GM19043 (cell line): ENCODE measurements around the gene AKR1C1.
"Not testable (repeated sequence)": the region's sequence is repeated elsewhere in the genome, so short reads cannot be mapped to it uniquely, and the experiment has no call there.

Experiments used
- ATAC-seq: cut with Tn5 transposase; IDR thresholded peaks from one replicate; pipeline ENCODE4 v1.9.1; 2021; ENCODE audit warnings: low read depth; ENCODE audit not compliant: unreplicated experiment

Gene AKR1C1

DNA sequence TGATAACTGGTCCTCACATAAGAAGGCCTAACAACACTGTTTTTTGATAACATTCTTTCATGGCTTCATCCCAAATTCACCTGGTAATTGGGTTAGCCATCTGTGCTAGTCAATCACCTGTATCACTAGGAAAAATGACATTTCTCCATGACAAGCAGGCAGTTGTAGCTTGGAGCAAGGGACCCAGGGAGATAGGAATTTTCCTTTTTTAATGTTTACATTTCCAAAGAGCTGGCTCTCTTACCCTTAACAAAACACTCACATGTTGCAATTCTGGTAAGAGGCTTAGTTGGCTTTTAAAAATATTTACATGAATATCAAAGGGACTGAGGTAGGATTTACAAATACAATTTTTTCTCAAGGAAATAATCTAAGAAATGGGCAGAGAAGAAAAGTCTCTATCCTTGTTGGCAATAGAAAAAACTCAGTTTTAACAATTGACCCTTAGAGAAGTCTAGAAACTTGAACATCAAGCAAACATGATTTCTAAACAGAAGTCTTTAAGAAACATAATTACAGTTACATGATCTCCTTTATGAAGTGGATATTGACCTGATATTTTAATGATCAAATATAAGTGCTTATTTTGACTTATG is 16.1 kb upstream of the AKR1C1 start:
- ATAC-seq, result no peak

DNA sequence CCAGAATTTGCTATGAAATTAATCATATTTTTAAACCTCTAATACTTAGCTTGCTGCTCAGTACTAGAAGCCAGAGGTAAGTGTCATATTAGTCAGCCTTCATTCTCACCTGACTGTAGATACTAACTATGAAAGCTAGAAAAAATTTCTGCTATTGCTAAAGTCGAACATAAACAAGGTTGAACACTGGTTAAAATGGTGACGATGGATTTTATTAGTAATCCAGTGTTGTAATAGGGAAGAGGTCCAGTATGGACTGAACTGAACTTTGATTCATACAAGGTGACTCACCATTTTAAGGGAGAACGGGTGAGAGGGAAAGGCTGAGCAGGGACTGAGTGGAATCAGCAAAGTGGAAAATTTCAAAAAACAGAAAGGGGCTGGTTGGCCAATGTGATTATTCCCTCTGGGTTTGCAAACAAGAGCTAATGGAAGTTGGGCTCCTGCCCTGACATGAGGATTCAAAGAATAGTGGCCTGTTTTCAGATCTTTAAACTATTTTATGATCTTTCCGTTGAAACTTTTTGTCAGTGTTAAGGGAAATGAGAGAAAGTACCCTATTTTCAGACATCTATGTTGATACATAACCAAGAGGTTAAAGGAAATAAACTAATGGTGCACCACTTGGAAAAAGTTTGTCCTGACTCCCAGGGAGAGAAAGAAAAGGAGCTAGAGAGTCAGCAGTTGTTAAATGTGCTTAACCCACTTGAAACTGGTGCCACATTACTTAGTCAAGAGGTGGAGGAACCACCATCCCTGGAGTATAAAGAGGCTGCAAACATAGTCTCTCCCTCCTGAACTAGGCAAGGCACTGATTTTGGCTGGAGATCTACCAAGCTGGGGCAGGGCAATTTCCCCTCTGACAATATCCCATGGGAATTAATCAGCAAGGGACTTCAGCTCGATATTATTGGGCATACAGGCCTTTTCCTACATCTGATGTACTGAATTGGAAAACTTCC is 15.3 kb upstream of the AKR1C1 start:
- no peak for ATAC-seq

DNA sequence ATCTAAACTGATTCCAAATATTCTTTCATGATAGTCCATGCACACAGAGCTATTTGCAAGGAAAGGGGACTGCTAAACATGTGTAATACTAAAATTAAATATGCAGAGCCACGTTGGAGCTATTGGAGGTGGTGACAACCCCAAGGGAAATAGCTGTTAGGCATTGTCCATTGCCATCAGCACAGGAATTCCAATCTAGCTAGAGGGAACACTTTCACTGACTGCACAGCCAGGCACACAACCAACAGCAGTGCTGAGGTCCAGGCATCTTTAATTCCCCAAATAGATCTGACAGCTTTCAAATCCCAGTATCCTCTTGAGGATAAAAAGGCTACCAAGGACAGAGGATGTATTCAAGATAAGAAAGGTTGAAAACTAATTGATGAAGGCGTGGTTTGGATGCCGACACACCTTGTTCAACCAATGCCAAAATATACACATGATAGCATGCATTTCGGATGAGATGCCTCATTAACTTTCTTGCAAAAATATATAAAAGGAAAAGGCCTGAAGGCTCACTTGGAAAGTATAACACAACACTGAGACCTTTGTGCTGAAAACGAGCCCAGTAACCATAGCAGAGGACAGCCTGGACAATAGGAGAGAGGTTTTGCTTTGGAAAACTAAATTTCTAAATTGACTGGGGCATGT is 11.6 kb upstream of the AKR1C1 start:
- ATAC-seq, result not testable (repeated sequence)

DNA sequence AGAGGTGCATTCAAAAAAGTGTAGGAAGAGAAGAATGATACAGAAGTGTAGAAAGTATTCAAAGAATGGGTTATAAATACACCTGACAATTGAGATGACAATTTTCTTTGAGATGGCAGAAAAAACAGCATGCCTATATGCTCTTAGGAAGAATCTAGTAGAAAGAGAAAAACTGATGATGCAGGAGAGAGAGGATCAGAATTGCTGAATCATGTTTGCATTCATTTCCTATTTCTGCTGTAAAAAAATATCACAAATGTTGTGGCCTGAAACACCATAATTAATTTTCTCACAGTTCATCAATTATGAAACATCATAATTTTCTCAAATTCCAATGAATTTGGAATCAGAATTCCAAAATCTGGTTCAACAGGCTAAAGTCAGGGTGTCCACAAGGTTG is 9.8 kb upstream of the AKR1C1 start:
- ATAC-seq, result no peak

DNA sequence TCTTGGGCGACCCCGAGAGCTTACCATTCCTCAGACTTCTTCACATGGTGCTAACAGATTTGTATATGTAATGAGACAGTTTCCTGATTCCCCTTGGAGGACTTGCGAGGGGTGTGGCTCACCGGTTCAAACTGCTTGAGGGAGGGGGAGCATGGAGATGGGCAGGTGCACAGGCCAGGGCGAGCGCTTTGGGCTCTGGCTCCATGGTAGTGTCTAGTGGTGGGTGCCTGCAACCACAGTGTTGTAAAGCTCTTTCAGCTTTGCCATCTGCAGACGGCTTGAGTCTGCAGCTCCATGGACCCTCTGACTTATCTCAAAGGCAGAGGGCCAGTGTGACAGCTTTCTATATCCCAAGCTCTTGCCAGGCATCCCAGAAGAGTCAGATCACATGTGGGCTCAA is 7.1 kb upstream of the AKR1C1 start:
- ATAC-seq, result not testable (repeated sequence)

DNA sequence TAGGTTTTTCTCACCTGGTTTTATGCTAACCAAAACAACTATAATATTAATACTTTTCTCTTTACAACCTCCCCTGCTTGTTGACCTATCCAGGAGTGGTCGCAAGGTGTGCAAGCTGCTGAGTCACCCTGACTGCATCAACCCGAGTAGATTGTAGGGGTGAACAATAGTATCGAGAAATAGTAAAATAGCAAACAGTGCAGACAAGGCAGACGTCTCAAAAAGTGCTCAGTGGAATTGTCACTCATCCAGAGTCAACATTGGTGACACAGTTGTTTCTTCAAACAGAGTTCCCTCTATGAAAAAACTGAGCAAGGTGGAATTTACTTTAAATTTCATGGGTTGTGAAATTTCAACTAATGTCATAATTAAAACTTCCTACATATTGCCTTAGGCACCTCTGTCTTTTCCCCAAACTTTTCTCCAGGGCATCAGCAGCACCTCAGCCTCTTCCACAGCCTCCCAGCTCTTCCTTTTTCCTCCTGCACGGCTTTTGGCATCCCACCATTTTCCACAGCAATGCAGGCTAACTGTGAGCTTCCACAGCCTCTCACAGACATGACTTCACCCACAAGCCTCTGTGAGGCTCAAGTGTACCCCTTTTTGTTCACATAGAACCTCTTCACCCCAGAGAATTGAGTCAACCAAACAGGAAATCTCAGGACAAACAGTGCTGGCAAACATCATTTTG is 6.1 kb upstream of the AKR1C1 start:
- not testable (repeated sequence) for ATAC-seq

DNA sequence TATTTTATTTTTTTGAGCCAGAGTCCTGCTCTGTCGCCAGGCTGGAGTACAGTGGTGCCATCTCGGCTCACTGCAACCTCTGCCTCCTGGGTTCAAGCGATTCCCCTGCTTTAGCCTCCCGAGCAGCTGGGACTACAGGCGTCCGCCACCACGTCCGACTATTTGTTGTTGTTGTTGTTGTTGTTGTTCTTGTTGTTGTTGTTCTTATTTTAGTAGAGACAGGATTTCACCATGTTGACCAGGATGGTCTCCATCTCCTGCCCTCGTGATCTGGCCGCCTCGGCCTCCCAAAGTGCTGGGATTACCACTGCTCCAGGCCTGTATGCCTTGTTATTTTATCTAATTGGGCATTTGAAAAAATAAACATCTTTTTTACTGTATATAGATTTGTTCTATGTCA is 1.7 kb upstream of the AKR1C1 start:
- not testable (repeated sequence) for ATAC-seq

DNA sequence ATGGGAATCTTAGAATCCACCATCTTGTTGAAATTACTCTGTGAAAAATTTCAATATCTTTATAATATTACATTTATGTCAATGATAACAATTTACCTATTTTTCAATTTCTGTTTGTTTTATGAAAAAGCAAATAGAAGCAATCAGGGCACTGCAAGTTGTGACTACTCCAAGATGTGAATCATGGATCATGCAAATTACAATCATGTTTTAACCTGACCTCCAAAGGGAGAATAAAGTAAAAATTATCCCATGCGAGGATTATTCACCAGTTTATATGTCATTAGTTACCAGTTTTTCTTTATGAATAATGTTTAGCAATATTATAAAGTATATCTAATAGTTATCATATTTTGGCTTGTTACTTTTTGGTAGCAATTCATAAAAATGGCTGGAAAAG is 907 bp upstream of the AKR1C1 start:
- not testable (repeated sequence) for ATAC-seq

DNA sequence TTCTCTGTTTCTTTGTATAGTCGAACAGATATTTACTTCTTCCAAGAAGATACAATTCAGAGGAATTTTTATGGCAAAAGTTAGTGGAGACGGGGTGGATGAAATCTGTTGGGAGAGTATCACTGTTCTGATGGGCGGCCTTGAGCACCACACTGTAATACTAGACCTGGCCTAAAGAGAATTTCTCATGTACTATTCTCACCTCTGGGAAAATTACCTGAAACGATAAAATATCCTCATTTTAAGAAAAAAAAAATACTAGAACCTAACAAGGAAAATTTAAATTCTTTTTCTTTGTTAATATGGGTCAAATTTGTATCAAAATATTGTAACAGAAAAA is 570 bp downstream of the AKR1C1 start:
- not testable (repeated sequence) for ATAC-seq

DNA sequence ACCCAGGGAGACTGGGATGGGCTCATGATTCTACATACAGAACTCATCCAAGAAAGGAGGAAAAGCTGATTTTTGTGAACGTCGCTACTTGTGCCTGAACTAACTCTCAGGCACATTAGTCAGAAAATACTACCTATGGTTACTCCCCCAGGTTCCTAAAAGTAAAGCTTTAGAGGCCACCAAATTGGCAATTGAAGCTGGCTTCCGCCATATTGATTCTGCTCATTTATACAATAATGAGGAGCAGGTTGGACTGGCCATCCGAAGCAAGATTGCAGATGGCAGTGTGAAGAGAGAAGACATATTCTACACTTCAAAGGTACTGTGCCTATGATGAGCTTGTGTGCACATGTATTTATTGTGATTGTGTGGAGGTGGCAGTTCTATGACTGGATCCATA is 2.5 kb downstream of the AKR1C1 start:
- ATAC-seq, result not testable (repeated sequence)

DNA sequence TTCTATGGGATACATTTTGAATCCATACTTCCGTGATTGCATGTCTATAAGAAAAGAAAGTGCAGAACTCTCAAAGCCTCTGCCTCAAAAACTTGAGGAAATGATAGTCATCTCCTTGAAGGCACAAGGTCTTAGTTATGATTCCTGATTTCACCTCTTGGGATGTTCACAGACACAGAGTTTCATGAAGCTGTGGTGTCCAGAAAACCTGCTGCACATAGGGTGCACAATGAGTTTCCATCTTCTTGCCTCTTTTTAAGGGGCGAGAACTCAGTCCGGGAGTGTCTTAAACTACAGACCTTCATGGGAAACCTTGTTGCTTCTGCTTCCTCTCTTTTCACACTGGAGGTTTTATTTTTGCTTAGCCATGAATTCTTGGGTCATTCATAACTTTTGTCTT is 4.0 kb downstream of the AKR1C1 start:
- not testable (repeated sequence) for ATAC-seq

DNA sequence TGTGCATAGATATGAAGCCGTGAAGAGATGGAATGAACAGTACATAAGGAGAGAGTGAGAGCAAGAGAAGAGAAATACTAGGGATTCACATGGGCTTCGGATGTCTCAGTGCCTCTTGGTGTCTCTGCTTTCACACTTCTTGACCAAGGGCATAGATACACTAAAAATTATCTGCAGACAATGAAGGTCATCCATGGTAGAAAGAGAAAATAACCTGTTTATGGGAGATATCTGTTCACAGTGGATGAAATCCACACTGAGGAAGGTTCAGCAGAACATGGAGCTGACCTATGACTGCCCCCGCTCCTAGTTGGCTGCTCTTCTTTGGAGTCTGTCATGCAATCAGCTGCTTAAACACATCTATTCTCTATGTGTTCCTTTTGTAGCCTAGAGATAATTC is 6.1 kb downstream of the AKR1C1 start:
- ATAC-seq, result not testable (repeated sequence)

DNA sequence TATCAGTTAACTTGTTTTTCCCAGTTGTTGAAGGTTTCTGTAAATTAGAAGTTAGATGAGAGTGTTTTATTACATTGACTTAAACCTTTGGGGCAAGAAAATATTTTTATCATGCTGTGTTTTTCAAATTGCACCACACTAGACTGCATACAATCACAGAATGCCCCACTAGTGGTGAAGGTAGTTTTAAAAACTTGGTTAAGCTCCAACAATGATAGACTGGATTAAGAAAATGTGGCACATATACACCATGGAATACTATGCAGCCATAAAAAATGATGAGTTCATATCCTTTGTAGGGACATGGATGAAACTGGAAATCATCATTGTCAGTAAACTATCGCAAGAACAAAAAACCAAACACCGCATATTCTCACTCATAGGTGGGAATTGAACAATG is 7.1 kb downstream of the AKR1C1 start:
- not testable (repeated sequence) for ATAC-seq

DNA sequence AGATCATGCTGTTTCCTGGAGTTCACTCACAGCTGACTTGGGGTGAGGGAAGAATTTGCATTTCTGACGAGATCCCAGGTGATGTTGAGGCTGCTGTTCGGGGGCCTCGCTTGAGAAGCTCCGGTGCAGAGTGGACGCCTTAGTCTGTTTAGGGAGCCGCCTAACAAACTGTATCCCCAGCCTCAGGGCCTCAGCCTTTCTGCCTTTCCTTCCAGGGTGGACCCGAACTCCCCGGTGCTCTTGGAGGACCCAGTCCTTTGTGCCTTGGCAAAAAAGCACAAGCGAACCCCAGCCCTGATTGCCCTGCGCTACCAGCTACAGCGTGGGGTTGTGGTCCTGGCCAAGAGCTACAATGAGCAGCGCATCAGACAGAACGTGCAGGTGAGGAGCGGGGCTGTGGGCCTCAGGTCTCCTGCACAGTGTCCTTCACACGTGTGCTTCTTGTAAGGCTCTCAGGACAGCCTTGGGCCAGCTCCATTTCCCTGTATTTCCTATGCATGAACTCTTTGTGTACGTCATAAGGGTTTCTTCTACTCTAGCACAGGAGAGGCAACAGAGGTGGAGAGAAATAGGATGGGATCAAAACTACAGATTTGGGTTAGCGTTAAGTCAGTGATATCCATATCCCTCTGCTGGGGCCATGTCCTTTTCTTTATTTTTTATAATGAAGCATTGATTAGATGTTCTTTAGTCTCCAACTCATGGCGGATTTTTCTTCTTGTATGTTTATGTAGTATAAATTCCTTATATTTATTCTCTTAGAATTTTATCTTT is 9.3 kb downstream of the AKR1C1 start:
- ATAC-seq, result not testable (repeated sequence)

DNA sequence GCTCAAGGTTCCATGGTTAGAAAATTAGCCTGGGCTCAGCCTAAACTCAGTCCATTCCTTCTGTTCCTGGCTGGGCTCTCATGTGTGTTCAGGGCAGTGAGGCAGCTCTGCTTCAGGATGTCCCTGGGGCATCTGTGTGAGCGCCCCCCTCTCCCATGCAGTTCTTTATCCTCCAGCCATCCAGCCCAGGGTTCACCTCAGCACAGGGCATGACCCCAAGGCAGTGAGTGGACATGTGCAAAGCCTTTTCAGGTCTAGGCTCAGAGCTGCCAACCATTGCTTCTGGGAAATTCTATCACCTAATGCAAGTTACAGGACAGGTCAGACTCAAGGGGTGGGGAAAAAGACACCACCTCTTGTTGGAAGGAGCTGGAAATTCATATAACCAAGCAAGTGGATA is 10.1 kb downstream of the AKR1C1 start:
- not testable (repeated sequence) for ATAC-seq

DNA sequence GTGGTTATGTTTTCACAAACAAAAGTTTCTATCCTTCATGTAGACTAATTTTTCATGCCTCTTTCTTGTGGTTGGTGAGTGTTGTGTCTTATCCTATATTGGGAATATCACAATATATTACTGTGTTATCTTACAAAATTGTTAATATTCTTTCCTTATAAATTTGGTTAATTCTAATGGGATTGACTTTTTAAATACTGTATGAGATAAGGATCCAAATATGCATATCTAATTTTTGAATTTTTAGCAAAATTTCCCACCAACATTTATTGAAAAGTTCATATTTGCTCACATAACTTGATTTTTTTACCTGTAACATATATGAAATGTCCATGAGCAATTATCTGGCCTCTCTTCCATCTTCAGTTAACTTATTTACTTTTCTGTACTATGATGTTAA is 11.2 kb downstream of the AKR1C1 start:
- ATAC-seq, result not testable (repeated sequence)

DNA sequence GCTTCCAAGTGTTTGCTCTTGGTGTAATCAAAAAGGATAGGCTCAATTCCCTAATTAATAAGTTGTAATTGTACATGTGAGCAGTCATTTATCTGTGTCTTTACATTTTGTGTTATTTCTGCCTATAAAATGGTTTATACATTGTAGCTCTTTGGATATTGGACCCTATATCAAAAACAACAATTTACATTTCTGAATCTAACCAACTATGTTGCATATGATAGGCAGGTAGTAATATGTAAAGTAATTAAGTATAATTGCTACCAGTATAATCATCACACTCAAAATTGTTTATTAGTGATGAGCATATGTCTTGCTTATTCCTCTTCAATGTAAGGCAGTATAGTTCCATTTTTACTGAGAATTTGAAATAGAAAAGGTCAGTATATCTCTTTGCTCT is 13.8 kb downstream of the AKR1C1 start:
- ATAC-seq, result no peak

DNA sequence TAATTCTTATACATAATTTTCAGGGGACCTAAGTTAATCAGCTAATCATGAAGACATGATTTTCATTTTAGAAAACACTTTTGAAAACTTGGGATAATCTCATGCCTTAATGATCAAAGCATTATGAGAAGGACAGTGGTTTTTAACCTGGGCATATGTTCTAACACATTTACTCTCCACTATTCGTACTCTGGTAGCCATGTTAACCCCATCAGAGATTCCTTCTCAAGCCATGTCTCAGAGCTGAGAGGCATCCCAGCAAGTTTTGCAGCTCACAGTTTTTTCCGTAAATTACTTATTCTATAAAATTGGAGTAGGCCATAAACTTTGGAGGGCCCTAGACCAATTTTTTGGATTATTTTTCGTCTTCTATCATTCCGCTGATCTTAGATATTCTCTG is 15.7 kb downstream of the AKR1C1 start:
- no peak for ATAC-seq

DNA sequence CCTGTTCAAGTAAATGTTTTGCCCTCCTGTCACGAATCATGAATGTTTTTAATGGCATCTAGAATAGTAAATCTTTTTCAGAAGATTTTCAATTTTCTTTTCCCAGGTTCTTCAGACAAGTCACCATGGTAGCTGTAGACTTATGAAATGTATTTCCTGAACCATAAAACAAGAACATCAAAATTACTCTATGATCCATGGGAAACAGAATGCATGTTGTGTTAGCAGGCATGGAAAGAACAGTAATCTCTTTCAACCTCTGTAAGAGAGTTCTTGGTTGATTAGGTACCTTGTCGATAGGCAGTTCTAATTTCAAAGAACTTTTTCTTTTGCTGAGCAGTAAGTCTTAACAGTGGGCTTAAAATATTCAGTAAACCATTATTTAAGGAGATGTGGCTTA is 17.6 kb downstream of the AKR1C1 start:
- no peak for ATAC-seq
